MM.1S (cell line): ENCODE measurements around the gene MMS19.

ENCODE experiments used
- DNase-seq: peaks from one replicate; pipeline ENCODE4 v3.0.0-alpha.2; 2015
- H2AFZ ChIP-seq: fragments of 300-600 bp; sonication (generic); 2 replicates; pipeline ENCODE4 v1.6.0; 2016; ENCODE audit warnings: antibody characterized with exemption, low read length
- H3F3A ChIP-seq: fragments of 300-600 bp; sonication (generic); 2 replicates; pipeline ENCODE4 v1.6.1; 2016; ENCODE audit warnings: mild to moderate bottlenecking, antibody characterized with exemption, low read length, moderate library complexity, mixed read lengths; ENCODE audit not compliant: insufficient read depth
- H3K27ac ChIP-seq: fragments of 300-600 bp; sonication (generic); 2 replicates; pipeline ENCODE4 v1.5.1; 2016; ENCODE audit warnings: mild to moderate bottlenecking, low read length
- H3K27me3 ChIP-seq: fragments of 300-600 bp; sonication (generic); replicated peaks from 2 replicates; pipeline ENCODE4 v1.6.0; 2016; ENCODE audit warnings: low read length; ENCODE audit not compliant: insufficient read depth
- H3K36me3 ChIP-seq: fragments of 300-600 bp; sonication (generic); replicated peaks from 2 replicates; pipeline ENCODE4 v1.6.1; 2016; ENCODE audit warnings: mild to moderate bottlenecking, low read length, mixed read lengths; ENCODE audit not compliant: insufficient read depth
- H3K4me1 ChIP-seq: fragments of 300-600 bp; sonication (generic); 2 replicates; pipeline ENCODE4 v1.6.1; 2016; ENCODE audit warnings: low read length, mixed read lengths
- H3K4me2 ChIP-seq: fragments of 300-600 bp; sonication (generic); 2 replicates; pipeline ENCODE4 v1.6.0; 2016; ENCODE audit warnings: low read depth, low read length
- H3K4me3 ChIP-seq: fragments of 300-600 bp; sonication (generic); 2 replicates; pipeline ENCODE4 v1.5.1; 2016; ENCODE audit warnings: low read length, mixed read lengths
- H3K79me2 ChIP-seq: fragments of 300-600 bp; sonication (generic); 2 replicates; pipeline ENCODE4 v1.6.1; 2016; ENCODE audit warnings: mixed run types, low read length, mixed read lengths
- H3K9ac ChIP-seq: fragments of 300-600 bp; sonication (generic); 2 replicates; pipeline ENCODE4 v1.6.1; 2016; ENCODE audit warnings: low read length, mixed read lengths
- H3K9me2 ChIP-seq: fragments of 300-600 bp; sonication (generic); replicated peaks from 2 replicates; pipeline ENCODE4 v1.6.1; 2016; ENCODE audit warnings: mild to moderate bottlenecking, low read length, mixed read lengths; ENCODE audit not compliant: insufficient read depth
- H3K9me3 ChIP-seq: fragments of 300-600 bp; sonication (generic); replicated peaks from 2 replicates; pipeline ENCODE4 v1.6.1; 2016; ENCODE audit warnings: mild to moderate bottlenecking, low read length, mixed read lengths; ENCODE audit not compliant: insufficient read depth
- H4K20me1 ChIP-seq: fragments of 300-600 bp; sonication (generic); 2 replicates; pipeline ENCODE4 v1.6.1; 2016; ENCODE audit warnings: mild to moderate bottlenecking, low read length, moderate library complexity, mixed read lengths; ENCODE audit not compliant: insufficient read depth
- CTCF ChIP-seq: fragments of 300-600 bp; sonication (generic); IDR thresholded peaks from 2 replicates; pipeline ENCODE4 v1.5.1; 2016; ENCODE audit warnings: antibody characterized with exemption, low read length, mixed read lengths
- EZH2 ChIP-seq: fragments of 300-600 bp; sonication (generic); optimal IDR thresholded peaks from 2 replicates; pipeline ENCODE3; 2017; ENCODE audit warnings: low read depth, mild to moderate bottlenecking, antibody characterized with exemption, low read length, mixed read lengths
- EZH2phosphoT487 ChIP-seq: fragments of 300-600 bp; sonication (generic); IDR thresholded peaks from 2 replicates; pipeline ENCODE4 v1.6.1; 2018; ENCODE audit warnings: antibody characterized with exemption, low read length

The MMS19 gene

GRCh38 chr10:97512993-97513392 lies 14.8 kb upstream of the MMS19 start:
- Histone ChIP-seq H4K20me1 (no peaks in the 10 kb centered on the region), H3K9me2 (no peaks in the 10 kb centered on the region), H3K4me3 (no peak overlapping the region), H2AFZ (no peak overlapping the region), H3K9me3 (no peaks in the 10 kb centered on the region), H3K36me3 (no peaks in the 10 kb centered on the region), H3K4me2 (no peak overlapping the region), H3K27ac (no peak overlapping the region), H3K9ac (no peak overlapping the region), H3K4me1 (no peaks in the 10 kb centered on the region), H3K27me3 (no peaks in the 10 kb centered on the region), H3F3A (no peaks in the 10 kb centered on the region), H3K79me2 (no peaks in the 10 kb centered on the region)
- TF ChIP-seq EZH2phosphoT487: no peak
- no peak for TF ChIP-seq CTCF
- no peak for TF ChIP-seq EZH2
- DNase-seq: no peak

GRCh38 chr10:97511711-97512440 lies 13.7 kb upstream of the MMS19 start:
- no peaks in the 10 kb centered on the region for H3F3A ChIP-seq
- no peaks in the 10 kb centered on the region for H3K27me3 ChIP-seq
- H3K36me3 ChIP-seq: no peaks in the 10 kb centered on the region
- H2AFZ ChIP-seq: no peak overlapping the region
- H3K9me2 ChIP-seq: no peaks in the 10 kb centered on the region
- H3K79me2 ChIP-seq: no peaks in the 10 kb centered on the region
- H4K20me1 ChIP-seq: no peaks in the 10 kb centered on the region
- TF ChIP-seq CTCF: no peak
- TF ChIP-seq EZH2: no peak
- no peak for TF ChIP-seq EZH2phosphoT487
- H3K4me2 ChIP-seq: no peak overlapping the region
- no peak for DNase-seq
- no peak overlapping the region for H3K27ac ChIP-seq
- H3K9me3 ChIP-seq: no peaks in the 10 kb centered on the region
- H3K4me3 ChIP-seq: no peak overlapping the region
- H3K4me1 ChIP-seq: no peaks in the 10 kb centered on the region
- H3K9ac ChIP-seq: no peak overlapping the region

- Histone ChIP-seq H3K27ac (no peak overlapping the region), H2AFZ (no peak overlapping the region), H3K36me3 (no peaks in the 10 kb centered on the region), H3K4me2 (no peak overlapping the region), H3K9me2 (no peaks in the 10 kb centered on the region), H3K9me3 (no peaks in the 10 kb centered on the region), H3K27me3 (no peaks in the 10 kb centered on the region), H3K79me2 (no peaks in the 10 kb centered on the region), H3K4me3 (no peak overlapping the region), H4K20me1 (no peaks in the 10 kb centered on the region), H3F3A (no peaks in the 10 kb centered on the region), H3K4me1 (no peaks in the 10 kb centered on the region), H3K9ac (no peak overlapping the region)
- no peak for TF ChIP-seq EZH2
- no peak for TF ChIP-seq EZH2phosphoT487
- no peak for TF ChIP-seq CTCF
- DNase-seq: no peak
Measured at GRCh38 chr10:97510686-97511085, 12.5 kb upstream of the MMS19 start.
